Measurements from ENCODE around the gene HTR3D. TPM values are rescaled to one million over a fixed set of nuclear protein-coding genes. Genes with fewer than 3 reads are reported as not detected.

The HTR3D gene
- total RNA-seq, 3 donors from 2014 or later: not detected

DNA sequence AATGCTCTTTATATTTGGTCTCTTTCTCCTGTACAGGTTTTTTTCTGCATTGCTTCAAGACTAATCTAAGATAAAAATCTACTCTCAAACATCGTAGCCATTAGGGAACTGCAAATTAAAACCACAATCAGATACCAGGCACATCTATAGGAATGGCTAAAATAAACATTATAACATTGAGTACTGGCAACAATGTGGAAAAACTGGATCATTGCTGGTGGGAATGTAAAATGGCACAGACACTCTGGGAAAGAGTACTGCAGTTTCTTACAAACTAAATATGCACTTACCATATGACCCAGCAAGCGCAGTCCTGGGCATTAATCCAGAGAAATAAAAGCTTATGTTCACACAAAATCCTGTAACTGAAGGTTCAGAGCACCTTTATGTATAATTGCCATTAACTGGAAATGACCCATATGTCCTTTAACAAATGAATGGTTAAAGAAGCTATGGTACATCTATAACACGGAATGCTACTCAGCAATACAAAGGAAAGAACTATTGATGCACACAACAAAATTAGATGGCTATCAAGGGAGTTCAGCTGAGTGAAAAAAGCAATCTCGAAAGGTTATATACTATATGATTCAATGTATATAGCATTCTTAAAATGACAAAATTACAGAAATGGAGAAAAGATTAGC, 20.2 kb upstream of the HTR3D start:
- no peak for DNase-seq (ENCODE audit: low spot score in 2 of 2)
- H3K9me3 ChIP-seq: no peaks in the 10 kb centered on the region
- no peak overlapping the region for H3K27ac ChIP-seq
- no peaks in the 10 kb centered on the region for H3K36me3 ChIP-seq
- H3K4me1 ChIP-seq: no peaks in the 10 kb centered on the region
- TF ChIP-seq POLR2AphosphoS5 (IDR thresholded peaks at IDR 0.05) (no peak), POLR2A (IDR thresholded peaks at IDR 0.05) (no peak)
- TF ChIP-seq, protein P1, sequence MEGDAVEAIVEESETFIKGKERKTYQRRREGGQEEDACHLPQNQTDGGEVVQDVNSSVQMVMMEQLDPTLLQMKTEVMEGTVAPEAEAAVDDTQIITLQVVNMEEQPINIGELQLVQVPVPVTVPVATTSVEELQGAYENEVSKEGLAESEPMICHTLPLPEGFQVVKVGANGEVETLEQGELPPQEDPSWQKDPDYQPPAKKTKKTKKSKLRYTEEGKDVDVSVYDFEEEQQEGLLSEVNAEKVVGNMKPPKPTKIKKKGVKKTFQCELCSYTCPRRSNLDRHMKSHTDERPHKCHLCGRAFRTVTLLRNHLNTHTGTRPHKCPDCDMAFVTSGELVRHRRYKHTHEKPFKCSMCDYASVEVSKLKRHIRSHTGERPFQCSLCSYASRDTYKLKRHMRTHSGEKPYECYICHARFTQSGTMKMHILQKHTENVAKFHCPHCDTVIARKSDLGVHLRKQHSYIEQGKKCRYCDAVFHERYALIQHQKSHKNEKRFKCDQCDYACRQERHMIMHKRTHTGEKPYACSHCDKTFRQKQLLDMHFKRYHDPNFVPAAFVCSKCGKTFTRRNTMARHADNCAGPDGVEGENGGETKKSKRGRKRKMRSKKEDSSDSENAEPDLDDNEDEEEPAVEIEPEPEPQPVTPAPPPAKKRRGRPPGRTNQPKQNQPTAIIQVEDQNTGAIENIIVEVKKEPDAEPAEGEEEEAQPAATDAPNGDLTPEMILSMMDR (IDR thresholded peaks at IDR 0.05): no peak
- no peak overlapping the region for H3K4me3 ChIP-seq
- H3K27me3 ChIP-seq: no peaks in the 10 kb centered on the region
- intact Hi-C loops (cut with DNase I; ENCODE audit: low total_unique reads): no loop called here

DNA sequence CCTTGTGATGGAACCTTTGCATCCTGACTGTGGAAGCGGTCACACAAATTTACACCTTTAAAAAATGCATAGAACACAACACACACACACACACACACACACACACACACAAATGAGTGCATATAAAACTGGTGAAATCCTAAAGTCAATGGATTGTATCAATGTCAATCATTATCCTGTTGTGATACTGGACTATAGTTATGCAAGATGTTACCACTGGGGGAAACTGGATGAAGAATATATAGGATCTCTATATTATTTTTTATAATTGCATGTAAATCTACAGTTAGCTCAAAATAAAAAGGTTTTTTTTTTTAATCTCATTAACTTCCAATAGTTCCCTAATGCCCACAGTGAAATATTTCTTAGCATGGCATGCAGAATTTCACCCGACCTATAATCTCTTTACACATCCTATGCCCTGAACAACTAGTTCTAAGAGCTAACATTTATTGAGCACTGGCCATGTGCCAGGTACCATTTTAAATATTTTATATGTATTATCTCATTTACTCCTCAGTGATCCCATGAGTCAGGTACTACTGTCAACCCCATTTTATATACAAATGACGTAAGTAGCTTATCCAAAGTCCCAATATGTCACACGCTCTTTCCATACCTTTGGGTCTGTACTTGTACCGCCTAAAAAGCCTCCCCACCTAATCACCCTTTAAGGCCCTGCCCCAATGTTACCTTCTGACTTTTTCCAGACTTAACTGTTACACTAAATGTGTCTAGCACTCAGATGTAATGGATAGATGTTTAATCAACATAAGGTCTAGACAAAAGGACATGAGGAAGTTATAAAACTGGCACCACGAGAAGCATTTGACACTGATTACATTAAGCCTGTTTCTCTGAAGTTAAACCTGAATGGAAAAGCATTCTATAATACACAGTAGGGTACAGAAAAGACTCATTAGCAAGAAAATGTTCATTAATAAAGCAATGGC, 19.3 kb upstream of the HTR3D start:
- Histone ChIP-seq H3K9me3 (no peaks in the 10 kb centered on the region), H3K27ac (no peak overlapping the region), H3K36me3 (no peaks in the 10 kb centered on the region), H3K4me3 (no peak overlapping the region), H3K27me3 (no peaks in the 10 kb centered on the region), H3K4me1 (peaks cover 0 to 6% of the 10 kb centered on the region in 2 donors)
- intact Hi-C loops (cut with DNase I; ENCODE audit: low total_unique reads): no loop called here
- TF ChIP-seq POLR2A (IDR thresholded peaks at IDR 0.05): no peak
- TF ChIP-seq, protein P1 (IDR thresholded peaks at IDR 0.05): no peak
- no peak for TF ChIP-seq POLR2AphosphoS5 (IDR thresholded peaks at IDR 0.05)
- DNase-seq (ENCODE audit: low spot score in 2 of 2): no peak

DNA sequence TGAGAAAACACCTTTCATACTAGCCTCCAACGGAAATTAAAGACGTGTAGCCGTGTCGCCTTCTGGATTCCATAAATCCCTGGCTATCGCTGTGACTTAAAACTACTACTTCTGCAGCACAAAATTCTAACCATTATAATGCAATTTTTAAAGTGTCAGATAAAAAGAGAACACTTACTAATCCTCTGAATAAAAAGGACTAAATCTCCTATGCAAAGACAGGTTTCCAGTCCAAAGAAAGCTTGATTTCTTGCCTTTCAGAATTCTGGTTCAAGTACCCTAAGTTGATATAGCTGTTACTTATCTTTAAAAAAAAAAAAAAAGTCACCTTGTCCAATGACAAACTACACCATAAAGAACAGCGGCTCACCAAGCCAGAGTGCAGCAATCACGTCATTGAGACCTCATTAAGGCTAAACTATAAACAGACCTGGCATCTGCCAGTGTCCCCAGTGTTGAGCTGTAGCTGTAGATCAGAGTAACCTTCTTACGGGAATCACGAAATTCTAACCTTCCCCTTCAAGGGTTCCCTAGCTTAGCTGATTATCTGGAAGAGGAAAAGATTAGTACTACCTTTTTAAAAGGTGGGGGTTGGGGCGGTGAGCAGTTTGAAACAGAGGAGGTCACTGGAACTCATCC, 16.0 kb upstream of the HTR3D start:
- H3K9me3 ChIP-seq: no peaks in the 10 kb centered on the region
- intact Hi-C loops (cut with DNase I; ENCODE audit: low total_unique reads): no loop called here
- no peak overlapping the region for H3K27ac ChIP-seq
- no peak overlapping the region for H3K4me3 ChIP-seq
- peaks cover 0 to 6% of the 10 kb centered on the region in 2 donors for H3K4me1 ChIP-seq
- DNase-seq (ENCODE audit: low spot score in 2 of 2): no peak
- no peaks in the 10 kb centered on the region for H3K27me3 ChIP-seq
- no peaks in the 10 kb centered on the region for H3K36me3 ChIP-seq
- TF ChIP-seq, protein P1 (IDR thresholded peaks at IDR 0.05): no peak
- TF ChIP-seq POLR2A (IDR thresholded peaks at IDR 0.05): no peak
- no peak for TF ChIP-seq POLR2AphosphoS5 (IDR thresholded peaks at IDR 0.05)

DNA sequence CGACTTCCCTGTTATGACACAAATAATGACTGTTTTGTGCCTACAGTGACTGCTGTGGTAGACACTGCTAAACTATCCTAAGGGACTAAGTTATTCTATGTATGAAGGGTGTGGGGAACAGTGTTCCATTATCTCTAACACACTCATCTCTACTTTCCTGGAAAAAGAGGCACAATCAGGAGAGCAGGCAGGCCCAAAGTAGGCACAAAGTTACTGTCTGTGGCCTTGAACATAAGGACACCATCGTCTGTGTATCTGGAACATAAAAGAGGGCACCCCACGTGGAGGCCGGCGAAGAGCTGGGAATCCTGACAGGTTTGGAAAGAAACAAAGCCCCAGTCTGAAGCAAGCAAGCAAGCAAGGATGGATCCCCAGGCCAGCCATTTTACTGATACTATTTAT, 15.4 kb upstream of the HTR3D start:
- no peaks in the 10 kb centered on the region for H3K27me3 ChIP-seq
- H3K36me3 ChIP-seq: no peaks in the 10 kb centered on the region
- no peak for DNase-seq (ENCODE audit: low spot score in 2 of 2)
- H3K27ac ChIP-seq: no peak overlapping the region
- TF ChIP-seq POLR2A (IDR thresholded peaks at IDR 0.05) (no peak), POLR2AphosphoS5 (IDR thresholded peaks at IDR 0.05) (no peak)
- TF ChIP-seq, protein P1 (IDR thresholded peaks at IDR 0.05): no peak
- peaks cover 0 to 6% of the 10 kb centered on the region in 2 donors for H3K4me1 ChIP-seq
- H3K4me3 ChIP-seq: no peak overlapping the region
- intact Hi-C loops (cut with DNase I; ENCODE audit: low total_unique reads): no loop called here
- no peaks in the 10 kb centered on the region for H3K9me3 ChIP-seq

All from breast epithelium (tissue), 4 donors.